Stomach (tissue), 9 donors: Measurements from ENCODE around the gene TNNI2. TPM values are rescaled to one million over a fixed set of nuclear protein-coding genes. Genes with fewer than 3 reads are reported as not detected.

Source experiments
- DNase-seq, 2 donors: peaks; one replicate each; pipeline versions ENCODE4 v3.0.0 to v3.0.0-alpha.2; 2013 to 2019
- H3K27ac ChIP-seq, 5 donors: fragments of 200-600 bp in 4 of 5; sonication (generic) in 4 of 5; one replicate each; pipeline ENCODE4 v1.5.1; 2013 to 2019; ENCODE audit warnings: mild to moderate bottlenecking in 1 of 5, moderate library complexity in 1 of 5
- H3K27me3 ChIP-seq, 3 donors: fragments of 200-600 bp; sonication (generic); one replicate each; pipeline ENCODE4 v1.5.1; 2017 to 2019; ENCODE audit warnings: mixed run types in 1 of 3
- H3K36me3 ChIP-seq, 4 donors: fragments of 200-600 bp; sonication (generic); 1 replicate in 3 of 4; 2 replicates in 1 of 4; pipeline ENCODE4 v1.5.1; 2016 to 2019
- H3K4me1 ChIP-seq, 4 donors: fragments of 200-600 bp; sonication (generic); one replicate each; pipeline ENCODE4 v1.5.1; 2016 to 2019
- H3K4me3 ChIP-seq, 4 donors: fragments of 200-600 bp; sonication (generic) in 3 of 4; one replicate each; pipeline ENCODE4 v1.5.1; 2016 to 2019; ENCODE audit warnings: mild to moderate bottlenecking in 1 of 4
- H3K9me3 ChIP-seq, 4 donors: fragments of 200-600 bp; sonication (generic); one replicate each; pipeline ENCODE4 v1.5.1; 2016 to 2019
- CTCF ChIP-seq, 7 experiments: fragments of 450-650 bp in 4 of 7; fragments of 200-600 bp in 3 of 7; sonication (generic) in 3 of 7; IDR thresholded peaks; one replicate each; pipeline ENCODE4 v1.5.1; 2016 to 2019; ENCODE audit warnings: antibody characterized with exemption in 7 of 7, control low read depth in 2 of 7, mild to moderate bottlenecking in 1 of 7
- EP300 ChIP-seq: sonication (generic); formaldehyde crosslinking; IDR thresholded peaks from one replicate; pipeline ENCODE4 v1.6.1; 2017; ENCODE audit warnings: antibody characterized with exemption
- POLR2A ChIP-seq, 4 donors: fragments of 450-650 bp; IDR thresholded peaks; one replicate each; pipeline ENCODE4 v1.6.1; 2016; ENCODE audit warnings: antibody characterized with exemption in 4 of 4, control low read depth in 2 of 4, mild to moderate bottlenecking in 1 of 4, moderate library complexity in 1 of 4
- POLR2AphosphoS5 ChIP-seq, 3 donors: sonication (generic); formaldehyde crosslinking; IDR thresholded peaks; one replicate each; pipeline ENCODE4 v1.6.1; 2016; ENCODE audit warnings: antibody characterized with exemption in 3 of 3
- WGBS, 5 donors: extraction: QIAGEN DNeasy Blood & Tissue Kit in 3 of 5; methylation state at CpG; one replicate each; pipeline versions ENCODE4 v1.1.5 to v1.1.7; 2013 to 2018; 5-methylcytosine and 5-hydroxymethylcytosine counted together
- intact Hi-C: fragments of 100-400 bp; cut with DNase I; formaldehyde crosslinking; loops from one replicate; pipeline ENCODE4 v1.15.1; 2023; ENCODE audit warnings: low total_unique reads
- polyA plus RNA-seq, 3 donors: library from polyadenylated mRNA; stranded (reverse); fragments of 200-250 nt; gene quantifications; one replicate each; pipeline ENCODE4 v1.2.3, GENCODE V29; 2013
- total RNA-seq, 5 donors: library from RNA; depleted of rRNA; stranded (reverse); fragments of >200 nt; gene quantifications; one replicate each; pipeline versions ENCODE4 v1.1.0 to v1.2.3, GENCODE V29; 2014 to 2016
- donor health status: healthy with polysubstance abuse.
- donor health status: Bipolar disorder and iron deficiency.
- donor health status: healthy.

The TNNI2 gene
- total and polyA plus RNA-seq, 8 donors, result 0.93 to 23.4 (median 12.1) TPM; not detected in 4

DNA sequence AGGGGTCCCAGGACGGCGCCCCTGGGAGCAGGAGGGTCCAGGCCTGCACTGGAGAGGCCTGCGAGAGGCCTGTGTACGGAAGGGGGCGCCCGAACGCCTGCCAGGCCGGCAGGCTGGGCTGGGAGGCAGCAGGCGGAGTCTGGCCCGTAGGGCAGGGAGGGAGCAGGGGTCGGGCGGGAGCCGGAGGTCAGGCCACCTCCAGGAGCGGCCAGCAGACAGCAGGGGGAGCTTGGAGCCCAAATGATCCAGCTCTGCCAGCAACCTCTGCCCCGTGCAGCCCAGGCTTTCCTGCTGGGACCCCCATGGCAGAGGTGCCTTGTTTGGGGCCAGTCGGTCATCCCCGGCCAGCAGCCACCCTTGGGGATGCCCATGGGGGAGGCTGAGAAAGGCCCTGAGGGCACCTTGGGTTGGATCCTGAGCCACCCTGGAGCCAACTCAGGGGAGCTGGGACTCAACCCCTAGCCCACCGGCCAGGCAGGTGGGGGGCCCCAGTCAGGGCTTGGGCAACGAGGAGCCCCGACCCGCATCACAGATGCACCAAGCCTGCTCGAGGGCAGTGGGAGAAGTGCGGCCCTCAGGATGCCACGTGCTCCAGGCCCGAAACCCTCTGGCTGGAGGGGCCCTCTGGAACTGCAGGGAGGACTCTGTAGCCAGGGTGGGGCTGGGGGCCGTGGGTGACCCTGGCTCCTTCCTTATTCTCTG lies 13.6 kb upstream of the TNNI2 start:
- Histone ChIP-seq H3K9me3 (no peaks in the 10 kb centered on the region), H3K36me3 (no peaks in the 10 kb centered on the region), H3K4me1 (peaks cover 28 to 66% (median 43%) of the 10 kb centered on the region in 4 donors), H3K4me3 (no peak overlapping the region), H3K27ac (no peak overlapping the region), H3K27me3 (peaks cover 0 to 24% (median 0%) of the 10 kb centered on the region in 3 donors)
- WGBS, 5 donors, result 45 to 91% (median 49%) methylated on average over 8 to 26 of the region's 26 CpGs
- peak; percentile 70 to 82 for DNase-seq
- intact Hi-C loops, result no loop called here
- peak in 5 of 7 experiments; percentile 29 to 55 (median 40) for TF ChIP-seq CTCF (IDR thresholded peaks at IDR 0.05)
- no peak for TF ChIP-seq POLR2A (IDR thresholded peaks at IDR 0.05)

DNA sequence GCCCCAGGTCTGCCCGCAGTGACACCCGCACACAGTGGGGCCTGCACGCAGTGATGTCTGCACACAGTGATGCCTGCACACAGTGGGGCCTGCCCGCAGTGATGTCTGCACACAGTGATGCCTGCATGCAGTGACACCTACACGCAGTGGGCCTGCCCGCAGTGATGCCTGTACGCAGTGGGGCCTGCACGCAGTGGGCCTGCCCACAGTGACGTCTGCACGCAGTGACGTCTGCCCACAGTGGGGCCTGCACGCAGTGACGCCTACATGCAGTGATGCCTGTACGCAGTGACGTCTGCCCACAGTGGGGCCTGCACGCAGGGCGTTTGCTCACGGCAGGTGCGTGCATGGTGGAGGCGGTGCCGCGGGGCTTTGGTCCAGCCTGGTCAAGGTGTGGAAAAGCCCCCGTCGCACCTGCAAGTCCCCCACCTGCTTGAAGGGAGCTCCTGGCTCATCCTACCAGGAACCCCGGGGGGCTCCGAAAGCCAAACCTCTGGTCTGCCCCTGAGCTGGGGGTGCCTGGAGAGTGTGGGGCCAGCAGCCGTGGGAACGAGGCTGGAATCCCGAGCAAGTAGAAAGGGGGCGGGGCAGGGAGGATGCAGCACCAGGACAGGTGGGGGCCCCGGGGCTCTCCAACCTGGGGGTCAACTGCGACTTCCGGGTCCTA lies 12.9 kb upstream of the TNNI2 start:
- Histone ChIP-seq H3K27ac (peak overlapping the region in 4 of 5 donors; percentile 71 to 80 (median 78)), H3K4me1 (peaks cover 33 to 73% (median 50%) of the 10 kb centered on the region in 4 donors), H3K27me3 (peaks cover 0 to 31% (median 0%) of the 10 kb centered on the region in 3 donors), H3K36me3 (no peaks in the 10 kb centered on the region), H3K4me3 (no peak overlapping the region), H3K9me3 (no peaks in the 10 kb centered on the region)
- 85 to 88% (median 86%) methylated on average over 19 to 33 of the region's 33 CpGs for WGBS, 5 donors
- TF ChIP-seq POLR2A (IDR thresholded peaks at IDR 0.05), result no peak
- no peak for TF ChIP-seq EP300
- TF ChIP-seq POLR2AphosphoS5 (IDR thresholded peaks at IDR 0.05), result no peak
- no peak for TF ChIP-seq CTCF (IDR thresholded peaks at IDR 0.05)
- DNase-seq, result no peak
- intact Hi-C loops, result no loop called here

GRCh38 chr11:1826552-1827094 lies 12.2 kb upstream of the TNNI2 start:
- Histone ChIP-seq H3K9me3 (no peaks in the 10 kb centered on the region), H3K27me3 (peaks cover 0 to 38% (median 0%) of the 10 kb centered on the region in 3 donors), H3K27ac (peak overlapping the region in 4 of 5 donors; percentile 71 to 80 (median 78)), H3K4me1 (peaks cover 40 to 80% (median 56%) of the 10 kb centered on the region in 4 donors), H3K36me3 (no peaks in the 10 kb centered on the region), H3K4me3 (no peak overlapping the region)
- peak; percentile 61 to 66 for DNase-seq
- WGBS, 5 donors, result 48 to 69% (median 54%) methylated on average over 5 to 15 of the region's 15 CpGs
- TF ChIP-seq POLR2AphosphoS5 (IDR thresholded peaks at IDR 0.05) (peak in 1 of 3 donors; percentile 11), EP300 (no peak), CTCF (IDR thresholded peaks at IDR 0.05) (no peak), POLR2A (IDR thresholded peaks at IDR 0.05) (no peak)
- intact Hi-C loops, result no loop called here

DNA sequence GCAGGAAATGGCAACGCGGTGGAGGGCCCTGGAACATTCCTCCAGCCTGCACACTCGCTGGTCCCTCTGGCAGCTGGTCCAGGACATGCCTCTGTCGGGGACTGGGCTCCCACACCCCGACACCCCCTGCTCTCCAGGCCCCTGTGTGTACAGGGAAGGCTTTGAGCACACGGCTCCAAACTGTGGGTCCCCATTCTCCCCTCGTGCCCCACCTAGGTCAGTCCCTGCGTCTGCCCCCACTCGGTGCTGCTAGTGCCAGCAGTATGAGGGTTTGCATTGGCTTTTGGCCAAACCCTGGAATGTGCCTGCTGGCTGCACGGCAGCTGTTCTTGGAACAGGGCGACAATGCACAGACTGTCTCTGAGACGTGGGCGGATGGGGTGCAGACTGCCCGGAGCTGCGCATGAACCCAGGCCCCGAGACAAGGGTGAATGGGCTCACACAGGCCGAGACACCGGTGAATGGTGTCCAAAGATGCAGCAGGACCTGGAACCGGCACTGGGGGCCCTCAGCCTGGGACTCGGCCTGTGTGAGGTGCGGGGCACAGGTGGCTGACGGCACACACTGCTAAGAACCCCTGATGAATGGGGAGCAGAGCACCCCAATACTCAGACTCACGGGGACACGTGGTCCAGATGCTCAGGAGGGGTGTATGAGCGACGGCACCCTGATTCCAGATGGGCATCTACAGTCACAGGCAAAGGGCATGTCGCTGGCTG lies 11.5 kb upstream of the TNNI2 start:
- H3K27ac ChIP-seq, result peak overlapping the region in 4 of 5 donors; percentile 71 to 80 (median 78)
- 32 to 57% (median 39%) methylated on average over 22 to 27 of the region's 27 CpGs for WGBS, 5 donors
- peaks cover 47 to 86% (median 63%) of the 10 kb centered on the region in 4 donors for H3K4me1 ChIP-seq
- TF ChIP-seq POLR2A (IDR thresholded peaks at IDR 0.05) (no peak), POLR2AphosphoS5 (IDR thresholded peaks at IDR 0.05) (peak in 2 of 3 donors; percentile 69)
- H3K36me3 ChIP-seq, result no peaks in the 10 kb centered on the region
- no peaks in the 10 kb centered on the region for H3K9me3 ChIP-seq
- no peak overlapping the region for H3K4me3 ChIP-seq
- peaks cover 0 to 43% (median 0%) of the 10 kb centered on the region in 3 donors for H3K27me3 ChIP-seq
- DNase-seq, result peak; percentile 90 to 93
- intact Hi-C loops, result no loop called here
